Right kidney (tissue), 1 donor: Measurements from ENCODE around the gene MCC.

Experiments used
- DNase-seq: peaks from one replicate; pipeline ENCODE4 v3.0.0-alpha.2; 2016

The MCC gene

GRCh38 chr5:112974901-112975300 is 513.4 kb downstream of the MCC start:
- no peak for DNase-seq

GRCh38 chr5:112973904-112974303 is 514.3 kb downstream of the MCC start:
- DNase-seq, result no peak

- no peak for DNase-seq
Observed at GRCh38 chr5:112973036-112973435, 515.2 kb downstream of the MCC start.
